Osteocyte (in vitro differentiated cells): ENCODE measurements around the gene IARS1. TPM values are rescaled to one million over a fixed set of nuclear protein-coding genes. Genes with fewer than 3 reads are reported as not detected.
A peak's percentile ranks its signal among the peaks of the same experiment; 100 is the strongest.

Experiments used
- DNase-seq: peaks from one replicate; pipeline ENCODE4 v3.0.0; 2021; ENCODE audit warnings: mixed read lengths; ENCODE audit not compliant: unreplicated experiment; ENCODE audit errors: extremely low spot score
- H3K27ac Mint-ChIP-seq: one replicate; pipeline ENCODE4 v1.8.0; 2021; ENCODE audit warnings: mild to moderate bottlenecking, mixed read lengths; ENCODE audit not compliant: unreplicated experiment
- H3K27me3 Mint-ChIP-seq: one replicate; pipeline ENCODE4 v1.8.0; 2021; ENCODE audit warnings: mixed read lengths; ENCODE audit not compliant: unreplicated experiment
- H3K36me3 Mint-ChIP-seq: one replicate; pipeline ENCODE4 v1.8.0; 2021; ENCODE audit warnings: mixed read lengths; ENCODE audit not compliant: unreplicated experiment
- H3K4me1 Mint-ChIP-seq: one replicate; pipeline ENCODE4 v1.8.0; 2021; ENCODE audit warnings: mixed read lengths; ENCODE audit not compliant: unreplicated experiment
- H3K4me3 Mint-ChIP-seq: one replicate; pipeline ENCODE4 v1.8.0; 2021; ENCODE audit warnings: mild to moderate bottlenecking, moderate library complexity, mixed read lengths; ENCODE audit not compliant: unreplicated experiment
- H3K9me3 Mint-ChIP-seq: one replicate; pipeline ENCODE4 v1.8.0; 2021; ENCODE audit warnings: mixed read lengths; ENCODE audit not compliant: unreplicated experiment
- total RNA-seq: library from RNA; stranded (reverse); gene quantifications from 2 replicates; pipeline ENCODE4 v1.2.1, GENCODE V29; 2021
- TF ChIP-seq, protein P1 (sequence below): fragments of 200-600 bp; sonication (generic); IDR thresholded peaks from 2 replicates; pipeline ENCODE4 v1.5.0; 2021; ENCODE audit warnings: antibody characterized with exemption, mild to moderate bottlenecking, moderate library complexity

Gene IARS1
- total RNA-seq, 1 donor from 2014 or later, result 212 TPM

DNA sequence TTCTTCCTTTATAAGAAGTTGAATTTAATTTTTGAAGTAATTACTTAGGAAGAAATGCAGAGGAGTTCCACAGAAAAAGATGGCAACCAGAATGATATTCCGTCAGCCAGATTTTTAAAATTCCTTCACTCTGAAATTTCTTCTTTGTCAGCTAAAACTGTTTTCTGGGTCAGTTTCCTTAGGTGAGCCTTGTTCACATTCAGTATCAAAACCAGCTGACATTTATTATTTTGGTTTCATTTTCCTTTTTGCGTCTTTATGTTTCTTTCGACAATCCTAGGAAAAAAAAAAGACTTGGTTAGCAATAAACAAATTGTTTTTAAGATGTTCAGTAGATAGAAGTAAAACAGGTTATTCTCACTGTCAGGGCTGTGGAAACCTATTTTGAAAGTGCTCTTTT is 4.1 kb upstream of the IARS1 start:
- Mint-ChIP-seq H3K9me3 (no peaks in the 10 kb centered on the region), H3K4me3 (no peak overlapping the region), H3K27me3 (no peaks in the 10 kb centered on the region), H3K4me1 (peaks cover 20% of the 10 kb centered on the region), H3K27ac (no peak overlapping the region), H3K36me3 (peaks cover 43% of the 10 kb centered on the region)
- no peak for DNase-seq
- TF ChIP-seq, protein P1, sequence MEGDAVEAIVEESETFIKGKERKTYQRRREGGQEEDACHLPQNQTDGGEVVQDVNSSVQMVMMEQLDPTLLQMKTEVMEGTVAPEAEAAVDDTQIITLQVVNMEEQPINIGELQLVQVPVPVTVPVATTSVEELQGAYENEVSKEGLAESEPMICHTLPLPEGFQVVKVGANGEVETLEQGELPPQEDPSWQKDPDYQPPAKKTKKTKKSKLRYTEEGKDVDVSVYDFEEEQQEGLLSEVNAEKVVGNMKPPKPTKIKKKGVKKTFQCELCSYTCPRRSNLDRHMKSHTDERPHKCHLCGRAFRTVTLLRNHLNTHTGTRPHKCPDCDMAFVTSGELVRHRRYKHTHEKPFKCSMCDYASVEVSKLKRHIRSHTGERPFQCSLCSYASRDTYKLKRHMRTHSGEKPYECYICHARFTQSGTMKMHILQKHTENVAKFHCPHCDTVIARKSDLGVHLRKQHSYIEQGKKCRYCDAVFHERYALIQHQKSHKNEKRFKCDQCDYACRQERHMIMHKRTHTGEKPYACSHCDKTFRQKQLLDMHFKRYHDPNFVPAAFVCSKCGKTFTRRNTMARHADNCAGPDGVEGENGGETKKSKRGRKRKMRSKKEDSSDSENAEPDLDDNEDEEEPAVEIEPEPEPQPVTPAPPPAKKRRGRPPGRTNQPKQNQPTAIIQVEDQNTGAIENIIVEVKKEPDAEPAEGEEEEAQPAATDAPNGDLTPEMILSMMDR, result no peak

DNA sequence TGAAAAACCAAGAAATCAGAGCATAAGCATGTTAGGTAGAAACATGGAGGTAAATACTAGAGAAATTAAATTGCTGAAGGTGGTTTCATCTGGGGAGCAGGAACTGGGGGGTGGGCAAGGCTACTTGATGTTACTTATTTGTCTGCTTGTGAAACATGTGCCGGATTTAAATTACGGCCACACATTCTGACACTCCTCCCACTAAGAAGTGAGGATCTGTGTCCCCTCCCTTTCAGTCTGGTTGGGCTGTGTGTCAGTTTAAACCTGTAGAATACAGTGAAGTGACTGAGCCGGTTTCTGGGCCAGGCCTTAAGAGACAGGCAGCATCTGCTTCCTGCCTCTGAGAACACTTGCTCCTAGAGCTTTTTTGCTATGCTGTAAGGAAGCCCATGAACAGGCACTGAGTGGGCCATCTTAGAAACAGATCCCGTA is 2.3 kb upstream of the IARS1 start:
- Mint-ChIP-seq H3K4me3 (no peak overlapping the region), H3K27me3 (no peaks in the 10 kb centered on the region), H3K36me3 (peaks cover 33% of the 10 kb centered on the region), H3K4me1 (peaks cover 38% of the 10 kb centered on the region), H3K9me3 (no peaks in the 10 kb centered on the region), H3K27ac (peak overlapping the region; percentile 42)
- no peak for DNase-seq
- TF ChIP-seq, protein P1, result no peak

DNA sequence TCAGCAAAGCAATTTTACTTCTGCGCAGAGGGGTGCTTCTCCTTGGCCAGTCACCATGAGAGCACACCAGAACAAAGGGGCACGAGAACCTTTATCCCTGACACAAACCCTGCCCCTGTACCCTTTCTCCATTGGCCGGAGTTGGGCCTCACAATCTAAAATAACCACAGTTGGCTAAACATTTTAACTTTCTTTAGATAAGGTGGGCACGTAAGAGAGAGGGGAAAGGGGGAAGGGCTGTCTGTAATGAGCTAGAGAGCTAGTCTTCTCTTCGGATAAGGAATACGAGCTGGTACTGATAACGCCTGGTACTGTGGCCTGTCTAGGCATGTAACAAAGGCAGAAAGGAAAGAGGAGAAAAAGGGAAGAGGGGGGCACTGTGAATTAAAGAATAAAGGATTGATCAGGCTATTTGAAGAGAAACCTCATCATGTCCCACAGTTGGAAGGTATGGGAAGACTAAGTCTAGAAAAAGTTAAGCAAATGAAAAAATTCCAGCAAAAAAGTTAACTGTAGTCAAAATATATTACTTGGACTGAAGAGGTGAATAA is 1.8 kb upstream of the IARS1 start:
- H3K36me3 Mint-ChIP-seq, result peaks cover 33% of the 10 kb centered on the region
- H3K4me1 Mint-ChIP-seq, result peaks cover 42% of the 10 kb centered on the region
- peak overlapping the region; percentile 1 for H3K4me3 Mint-ChIP-seq
- H3K27ac Mint-ChIP-seq, result peak overlapping the region; percentile 42
- no peak for DNase-seq
- TF ChIP-seq, protein P1, result no peak
- H3K27me3 Mint-ChIP-seq, result no peaks in the 10 kb centered on the region
- H3K9me3 Mint-ChIP-seq, result no peaks in the 10 kb centered on the region

DNA sequence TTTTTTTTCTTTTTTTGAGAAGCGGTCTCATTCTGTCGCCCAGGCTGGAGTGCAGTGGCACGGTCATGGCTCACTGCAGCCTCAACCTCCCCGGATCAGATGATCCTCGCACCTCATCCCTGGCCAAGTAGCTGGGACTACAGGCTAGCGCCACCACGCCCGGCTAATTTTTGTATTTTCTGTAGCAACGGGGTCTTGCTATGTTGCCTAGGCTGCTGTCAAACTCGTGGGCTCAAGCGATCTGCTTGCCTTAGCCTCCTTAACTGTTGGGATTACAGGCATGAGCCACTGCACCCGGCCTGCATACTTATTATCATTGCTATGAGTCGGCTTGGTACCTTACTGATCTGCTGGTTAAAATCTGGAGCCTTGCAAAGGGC is 790 bp upstream of the IARS1 start:
- TF ChIP-seq, protein P1, result no peak
- DNase-seq, result no peak
- Mint-ChIP-seq H3K4me3 (peak overlapping the region; percentile 98), H3K36me3 (peaks cover 33% of the 10 kb centered on the region), H3K27me3 (no peaks in the 10 kb centered on the region), H3K9me3 (no peaks in the 10 kb centered on the region), H3K4me1 (peaks cover 43% of the 10 kb centered on the region), H3K27ac (peak overlapping the region; percentile 99)

DNA sequence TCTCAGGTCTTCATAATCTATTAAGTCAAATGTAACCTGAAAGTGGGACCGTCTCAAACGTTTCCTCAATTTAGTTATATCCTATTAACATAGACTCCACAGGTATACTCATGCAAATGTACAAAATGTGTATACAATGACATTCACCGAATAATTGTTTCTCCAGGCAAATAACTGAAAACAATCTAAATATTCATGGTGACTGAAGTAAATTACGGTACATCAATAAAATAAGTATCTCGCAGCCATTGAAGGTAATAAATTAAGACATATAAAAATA is 482 bp downstream of the IARS1 start:
- peak overlapping the region; percentile 98 for H3K4me3 Mint-ChIP-seq
- DNase-seq, result no peak
- no peaks in the 10 kb centered on the region for H3K9me3 Mint-ChIP-seq
- TF ChIP-seq, protein P1, result no peak
- H3K27ac Mint-ChIP-seq, result peak overlapping the region; percentile 99
- H3K4me1 Mint-ChIP-seq, result peaks cover 43% of the 10 kb centered on the region
- H3K27me3 Mint-ChIP-seq, result no peaks in the 10 kb centered on the region
- H3K36me3 Mint-ChIP-seq, result peaks cover 31% of the 10 kb centered on the region
